ENCODE results near the gene ZMIZ1.
A peak's percentile ranks its signal among the peaks of the same experiment; 100 is the strongest.

Gene ZMIZ1

DNA sequence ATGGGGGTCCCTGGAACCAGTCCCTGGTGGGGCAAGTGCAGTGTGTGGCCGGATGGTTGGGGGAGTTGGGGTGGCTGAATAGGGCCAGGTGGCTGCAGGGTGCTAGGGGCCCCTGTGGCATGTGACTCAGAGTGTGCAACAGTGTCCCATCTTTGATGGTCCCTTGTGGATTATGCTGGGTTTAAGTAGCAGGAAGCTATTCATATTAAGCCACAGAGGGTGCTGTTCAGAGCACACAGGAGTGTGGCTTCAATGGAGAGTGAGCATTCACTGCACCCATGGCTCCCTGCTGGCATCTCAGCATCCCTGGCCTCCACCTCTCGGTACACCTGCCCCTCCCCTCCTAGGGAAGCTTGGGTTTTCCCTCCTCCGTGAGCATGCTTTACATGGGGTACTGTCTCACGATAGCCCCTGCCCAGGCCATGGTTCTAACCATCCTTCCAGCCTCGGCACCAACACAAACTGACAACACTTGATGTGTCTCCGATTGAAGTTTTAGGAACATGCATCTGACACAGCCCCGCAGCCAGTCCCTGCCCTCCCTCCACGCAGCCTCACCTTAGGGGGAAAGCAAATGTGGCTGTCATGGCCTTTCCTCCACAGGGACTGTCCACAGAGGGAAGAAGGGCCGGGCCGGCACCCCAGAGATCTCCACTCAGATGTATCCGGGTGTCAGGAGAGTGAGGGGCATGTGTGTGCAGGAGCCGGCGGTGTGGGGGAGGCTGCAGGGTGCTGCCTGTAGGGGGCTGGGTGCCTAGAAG is 248.1 kb downstream of the ZMIZ1 start:
- TF ChIP-seq, protein P1, sequence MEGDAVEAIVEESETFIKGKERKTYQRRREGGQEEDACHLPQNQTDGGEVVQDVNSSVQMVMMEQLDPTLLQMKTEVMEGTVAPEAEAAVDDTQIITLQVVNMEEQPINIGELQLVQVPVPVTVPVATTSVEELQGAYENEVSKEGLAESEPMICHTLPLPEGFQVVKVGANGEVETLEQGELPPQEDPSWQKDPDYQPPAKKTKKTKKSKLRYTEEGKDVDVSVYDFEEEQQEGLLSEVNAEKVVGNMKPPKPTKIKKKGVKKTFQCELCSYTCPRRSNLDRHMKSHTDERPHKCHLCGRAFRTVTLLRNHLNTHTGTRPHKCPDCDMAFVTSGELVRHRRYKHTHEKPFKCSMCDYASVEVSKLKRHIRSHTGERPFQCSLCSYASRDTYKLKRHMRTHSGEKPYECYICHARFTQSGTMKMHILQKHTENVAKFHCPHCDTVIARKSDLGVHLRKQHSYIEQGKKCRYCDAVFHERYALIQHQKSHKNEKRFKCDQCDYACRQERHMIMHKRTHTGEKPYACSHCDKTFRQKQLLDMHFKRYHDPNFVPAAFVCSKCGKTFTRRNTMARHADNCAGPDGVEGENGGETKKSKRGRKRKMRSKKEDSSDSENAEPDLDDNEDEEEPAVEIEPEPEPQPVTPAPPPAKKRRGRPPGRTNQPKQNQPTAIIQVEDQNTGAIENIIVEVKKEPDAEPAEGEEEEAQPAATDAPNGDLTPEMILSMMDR (IDR thresholded peaks at IDR 0.05; ENCODE audit: low read depth, low read length) = no peak
- no peak overlapping the region for H3K4me3 ChIP-seq (replicated peaks in 1 of 2; ENCODE audit: low read depth in 2 of 2, low read length in 2 of 2)
- peak in 1 of 2 donors; percentile 18 for DNase-seq (ENCODE audit: low read depth in 2 of 2)

DNA sequence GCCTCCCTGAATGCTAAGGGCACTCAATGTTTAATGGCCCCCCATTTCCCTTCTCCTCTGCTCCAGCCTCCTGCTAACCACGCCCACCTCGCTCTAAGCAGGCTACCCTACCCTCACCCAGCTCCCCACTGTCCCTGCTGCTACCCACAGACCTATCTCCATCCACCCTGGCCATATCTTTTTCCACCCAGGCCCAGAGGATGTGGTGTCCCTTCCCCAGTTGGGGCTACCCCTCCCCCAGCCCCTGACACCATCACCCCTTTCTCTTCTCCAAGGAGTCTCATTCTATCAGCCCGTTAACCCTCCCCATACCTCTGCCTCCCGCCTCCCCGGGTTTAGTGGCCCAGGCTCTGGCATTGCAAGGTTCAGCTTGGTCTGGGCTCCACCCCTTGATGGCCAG is 249.6 kb downstream of the ZMIZ1 start:
- no peak for DNase-seq (ENCODE audit: low read depth in 2 of 2)
- TF ChIP-seq, protein P1 (IDR thresholded peaks at IDR 0.05; ENCODE audit: low read depth, low read length) = no peak
- no peak overlapping the region for H3K4me3 ChIP-seq (replicated peaks in 1 of 2; ENCODE audit: low read depth in 2 of 2, low read length in 2 of 2)

DNA sequence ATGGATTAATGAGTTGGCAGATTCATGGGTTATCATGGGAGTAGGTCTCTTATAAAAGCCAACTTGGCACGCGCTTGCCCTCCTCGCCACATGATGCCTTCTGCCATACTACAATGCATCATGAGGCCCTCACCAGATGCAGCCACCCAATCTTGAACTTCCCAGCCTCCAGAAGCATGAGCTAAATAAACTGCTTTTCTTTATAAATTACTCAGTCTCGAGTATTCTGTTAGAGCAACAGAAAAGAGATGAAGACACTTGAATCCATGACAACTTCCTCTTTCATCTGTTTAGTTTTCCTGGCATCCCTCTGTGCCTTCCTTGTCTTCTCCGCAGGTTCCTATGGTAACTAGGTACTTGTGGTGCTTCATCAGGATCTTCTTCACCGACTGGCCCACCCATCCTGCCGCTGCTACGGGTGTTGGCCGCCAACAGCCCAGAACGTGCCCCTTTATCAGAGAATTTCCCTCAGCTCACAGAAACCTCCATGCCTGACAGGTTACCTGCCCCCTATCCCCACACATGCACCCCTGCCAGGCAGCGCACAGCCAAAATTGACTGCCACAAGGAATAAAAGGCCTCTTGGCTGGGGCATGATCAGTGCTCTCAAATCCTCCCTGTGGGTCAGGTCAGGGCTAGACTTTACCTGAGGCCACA is 250.5 kb downstream of the ZMIZ1 start:
- no peak overlapping the region for H3K4me3 ChIP-seq (replicated peaks in 1 of 2; ENCODE audit: low read depth in 2 of 2, low read length in 2 of 2)
- TF ChIP-seq, protein P1 (IDR thresholded peaks at IDR 0.05; ENCODE audit: low read depth, low read length) = no peak
- no peak for DNase-seq (ENCODE audit: low read depth in 2 of 2)

DNA sequence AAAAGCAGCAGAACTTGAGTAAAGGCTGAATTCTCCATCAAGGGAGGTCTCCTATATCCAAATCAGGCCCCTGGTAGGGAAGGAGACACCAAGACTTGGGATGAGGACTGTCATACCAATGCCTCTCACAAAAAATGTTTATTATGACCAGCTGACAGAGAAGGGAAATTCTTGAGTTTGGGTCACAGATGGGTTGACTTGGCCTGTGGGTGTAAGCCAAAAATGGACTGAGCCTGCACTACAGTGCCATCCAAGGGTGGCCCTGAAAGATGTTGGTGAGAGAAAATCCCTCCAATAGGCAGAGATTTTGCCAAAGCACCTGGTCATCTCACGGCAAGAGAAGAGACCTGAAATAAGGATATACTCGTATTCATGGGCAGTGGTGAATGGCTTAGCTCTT is 251.6 kb downstream of the ZMIZ1 start:
- no peak for DNase-seq (ENCODE audit: low read depth in 2 of 2)
- TF ChIP-seq, protein P1 (IDR thresholded peaks at IDR 0.05; ENCODE audit: low read depth, low read length) = no peak
- H3K4me3 ChIP-seq (replicated peaks in 1 of 2; ENCODE audit: low read depth in 2 of 2, low read length in 2 of 2) = no peak overlapping the region

DNA sequence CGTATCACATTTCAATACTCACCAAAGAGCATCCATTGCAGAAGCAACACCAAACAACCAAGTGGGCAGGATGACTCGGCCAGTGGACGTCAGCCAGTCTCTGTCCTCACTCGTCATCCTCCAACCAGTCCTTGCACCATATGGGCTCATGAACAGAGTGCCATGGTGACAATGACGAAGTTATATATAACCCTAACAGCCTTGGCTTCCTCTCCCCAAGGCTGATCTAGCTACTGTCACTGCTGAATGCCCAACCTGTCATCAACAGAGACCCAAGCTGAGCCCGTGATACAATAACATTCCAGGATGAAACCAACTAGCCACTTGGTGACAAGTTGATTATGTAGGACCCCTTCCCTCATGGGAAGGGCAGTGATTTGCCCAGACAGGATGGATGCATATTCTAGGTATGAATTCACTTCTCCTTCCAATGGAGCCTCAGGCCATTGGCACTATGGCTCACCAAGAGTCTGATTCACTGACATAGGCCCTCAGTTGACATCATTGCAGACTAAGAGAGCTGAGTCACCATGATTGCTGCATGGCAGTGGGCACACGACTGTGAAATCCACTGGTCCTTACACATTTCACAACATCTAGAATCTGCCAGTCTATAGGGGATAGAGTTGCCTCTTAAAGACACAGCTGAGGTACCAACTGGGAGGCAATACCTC is 252.2 kb downstream of the ZMIZ1 start:
- DNase-seq (ENCODE audit: low read depth in 2 of 2) = peak; percentile 77 to 94
- no peak overlapping the region for H3K4me3 ChIP-seq (replicated peaks in 1 of 2; ENCODE audit: low read depth in 2 of 2, low read length in 2 of 2)
- TF ChIP-seq, protein P1 (IDR thresholded peaks at IDR 0.05; ENCODE audit: low read depth, low read length) = no peak

DNA sequence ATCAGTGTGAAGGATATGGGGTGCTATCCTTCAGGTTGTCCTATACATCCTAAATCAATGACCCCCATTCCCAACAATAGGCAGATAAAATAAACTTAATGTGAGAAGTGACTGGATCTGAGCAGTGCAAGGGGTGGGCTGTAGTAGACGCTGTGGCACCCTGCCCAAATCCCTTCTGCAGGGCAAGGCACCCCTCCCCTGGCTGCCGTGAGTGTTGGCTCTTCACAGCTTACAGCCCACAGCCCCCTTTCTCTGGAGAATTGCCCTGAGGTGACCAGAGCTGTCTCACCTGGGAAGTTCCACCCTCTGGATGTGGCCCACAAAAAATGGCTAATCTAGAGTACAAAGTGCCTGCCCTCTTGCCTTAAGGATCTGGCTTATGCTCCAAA is 252.7 kb downstream of the ZMIZ1 start:
- TF ChIP-seq, protein P1 (IDR thresholded peaks at IDR 0.05; ENCODE audit: low read depth, low read length) = no peak
- no peak for DNase-seq (ENCODE audit: low read depth in 2 of 2)
- H3K4me3 ChIP-seq (replicated peaks in 1 of 2; ENCODE audit: low read depth in 2 of 2, low read length in 2 of 2) = no peak overlapping the region

Measured in cardiac fibroblast (primary cell).